HepG2 (cell line): Measurements from ENCODE around the gene SLC26A2. TPM values are rescaled to one million over a fixed set of nuclear protein-coding genes. Genes with fewer than 3 reads are reported as not detected.

ENCODE experiments used
- ATAC-seq: fragments of 200-7000 bp; cut with Tn5 transposase; 3 replicates; pipeline ENCODE4 v1.9.1; 2020; ENCODE audit warnings: mild to moderate bottlenecking, moderate library complexity
- BruUV-seq: library from RNA; stranded (reverse); fragments of 400-500 nt; replicated peaks from 2 replicates; lab custom pipeline; 2021; lab: Mats Ljungman, UMichigan
- CTCF ChIA-PET: fragments of 300-600 bp; formaldehyde crosslinking; extraction: SDS; loops from one replicate; lab custom pipeline; 2021; ENCODE audit warnings: low total read pairs, inconsistent platforms, low intra/inter-chr PET ratio; lab: Yijun Ruan, JAX
- POLR2A ChIA-PET: fragments of 350-600 bp; sonication (Branson Sonifier 250); formaldehyde crosslinking; loops from one replicate; lab custom pipeline; 2020; ENCODE audit warnings: antibody characterized with exemption, inconsistent platforms; lab: Yijun Ruan, JAX
- DNase-seq: peaks from one replicate; pipeline ENCODE4 v3.0.0-alpha.2; 2015; ENCODE audit warnings: low spot score
- FAIRE-seq: peaks from 3 replicates; lab custom pipeline; 2011; peaks lifted over from hg19 to GRCh38; lab: Jason Lieb, UNC
- H2AFZ ChIP-seq: one replicate; pipeline ENCODE4 v1.6.1; 2011; ENCODE audit warnings: low read length, inconsistent platforms
- H3K27ac ChIP-seq: fragments of 300-600 bp; 3 replicates; pipeline ENCODE4 v1.8.0; 2011; ENCODE audit warnings: mixed run types, mild to moderate bottlenecking, mixed read lengths, low read length, inconsistent platforms; ENCODE audit not compliant: insufficient read depth; ENCODE audit errors: extremely low read length
- H3K27me3 ChIP-seq, 2 experiments: fragments of 200-600 bp in 1 of 2; 2 replicates in 1 of 2; 3 replicates in 1 of 2; pipeline versions ENCODE4 v1.6.0 to v1.8.0; 2011; ENCODE audit warnings: low read length in 2 of 2, mild to moderate bottlenecking in 2 of 2, moderate library complexity in 2 of 2, inconsistent platforms in 1 of 2; ENCODE audit not compliant: insufficient read depth in 2 of 2, control insufficient read depth in 1 of 2
- H3K36me3 ChIP-seq, 2 experiments: fragments of 200-600 bp in 1 of 2; replicated peaks in 1 of 2; 2 replicates in 1 of 2; 3 replicates in 1 of 2; pipeline versions ENCODE4 v1.5.1 to v1.8.0; 2011; ENCODE audit warnings: low read length in 2 of 2, inconsistent platforms in 1 of 2; ENCODE audit not compliant: insufficient read depth in 2 of 2, control insufficient read depth in 1 of 2
- H3K4me1 ChIP-seq: 2 replicates; pipeline ENCODE4 v1.5.1; 2012; ENCODE audit warnings: low read length, inconsistent platforms; ENCODE audit not compliant: insufficient read depth
- H3K4me2 ChIP-seq: 2 replicates; pipeline ENCODE4 v1.6.0; 2011; ENCODE audit warnings: low read depth, low read length, inconsistent platforms
- H3K4me3 ChIP-seq, 3 experiments: fragments of 200-600 bp in 1 of 3; sonication (generic), shearing (Covaris generic) in 1 of 3; replicated peaks in 1 of 3; 2 replicates each; pipeline ENCODE4 v1.5.1; 2011 to 2016; ENCODE audit warnings: low read length in 3 of 3, inconsistent platforms in 2 of 3, low read depth in 2 of 3, mild to moderate bottlenecking in 2 of 3, control low read depth in 1 of 3, mixed read lengths in 1 of 3; ENCODE audit not compliant: insufficient read depth in 1 of 3
- H3K79me2 ChIP-seq: one replicate; pipeline ENCODE4 v1.6.1; 2011; ENCODE audit warnings: low read length, inconsistent platforms; ENCODE audit not compliant: insufficient read depth
- H3K9ac ChIP-seq: 2 replicates; pipeline ENCODE4 v1.6.0; 2011; ENCODE audit warnings: mild to moderate bottlenecking, low read depth, low read length, inconsistent platforms; ENCODE audit not compliant: insufficient read depth
- H3K9me3 ChIP-seq: 2 replicates; pipeline ENCODE4 v1.5.1; 2012; ENCODE audit warnings: mild to moderate bottlenecking, low read length
- H4K20me1 ChIP-seq: 2 replicates; pipeline ENCODE4 v1.6.0; 2011; ENCODE audit warnings: inconsistent platforms, mild to moderate bottlenecking, low read length, moderate library complexity; ENCODE audit not compliant: insufficient read depth
- AHDC1 ChIP-seq: sonication (generic); formaldehyde crosslinking; IDR thresholded peaks from 2 replicates; pipeline ENCODE4 v1.5.1; 2020; ENCODE audit warnings: mild to moderate bottlenecking, missing genetic modification reagents, borderline replicate concordance
- ELF1 ChIP-seq: sonication (generic); formaldehyde crosslinking; IDR thresholded peaks from 2 replicates; pipeline ENCODE4 v1.4.0; 2020; ENCODE audit warnings: missing genetic modification reagents
- FOSL1 ChIP-seq: sonication (generic); formaldehyde crosslinking; IDR thresholded peaks from 2 replicates; pipeline ENCODE4 v1.9.0; 2021; ENCODE audit warnings: missing genetic modification reagents, borderline replicate concordance
- MNT ChIP-seq: fragments of 450-650 bp; IDR thresholded peaks from 2 replicates; pipeline ENCODE4 v1.6.1; 2016
- NONO ChIP-seq, 2 experiments: fragments of 450-650 bp in 1 of 2; sonication (generic) in 1 of 2; formaldehyde crosslinking in 1 of 2; IDR thresholded peaks in 1 of 2; conservative IDR thresholded peaks in 1 of 2; 2 replicates each; pipeline versions ENCODE4 v1.6.1 to v1.8.0; 2017 to 2022; ENCODE audit warnings: mild to moderate bottlenecking in 1 of 2, missing genetic modification reagents in 1 of 2, moderate library complexity in 1 of 2
- PAF1 ChIP-seq: IDR thresholded peaks from 2 replicates; pipeline ENCODE4 v1.6.1; 2016; ENCODE audit warnings: missing genetic modification reagents, missing compliant biosample characterization
- RBAK ChIP-seq: sonication (generic); formaldehyde crosslinking; IDR thresholded peaks from 2 replicates; pipeline ENCODE4 v1.5.1; 2020; ENCODE audit warnings: mild to moderate bottlenecking, missing genetic modification reagents
- TAF1 ChIP-seq: sonication (generic); formaldehyde crosslinking; IDR thresholded peaks from 2 replicates; pipeline ENCODE4 v1.4.0; 2020; ENCODE audit warnings: missing genetic modification reagents
- ZFP41 ChIP-seq: sonication (generic); formaldehyde crosslinking; IDR thresholded peaks from 2 replicates; pipeline ENCODE4 v1.4.0; 2020; ENCODE audit warnings: mild to moderate bottlenecking, missing genetic modification reagents, borderline replicate concordance
- ZNF331 ChIP-seq: sonication (generic); formaldehyde crosslinking; IDR thresholded peaks from 2 replicates; pipeline ENCODE4 v1.4.0; 2020; ENCODE audit warnings: missing genetic modification reagents
- ZNF367 ChIP-seq: sonication (generic); formaldehyde crosslinking; IDR thresholded peaks from 2 replicates; pipeline ENCODE4 v1.4.0; 2020; ENCODE audit warnings: missing genetic modification reagents, borderline replicate concordance
- ZNF496 ChIP-seq: sonication (generic); formaldehyde crosslinking; IDR thresholded peaks from 2 replicates; pipeline ENCODE4 v1.8.1; 2023; ENCODE audit warnings: mild to moderate bottlenecking, moderate library complexity, missing genetic modification reagents; ENCODE audit not compliant: insufficient replicate concordance
- ZSCAN22 ChIP-seq: sonication (generic); formaldehyde crosslinking; IDR thresholded peaks from 2 replicates; pipeline ENCODE4 v1.4.0; 2020; ENCODE audit warnings: mild to moderate bottlenecking, missing genetic modification reagents
- ZSCAN29 ChIP-seq: sonication (generic); formaldehyde crosslinking; conservative IDR thresholded peaks from 2 replicates; pipeline ENCODE4 v1.4.0; 2020; ENCODE audit warnings: mild to moderate bottlenecking, missing genetic modification reagents
- WGBS: methylation state at CpG from one replicate; pipeline ENCODE4 v1.1.6; 2017; ENCODE audit warnings: low lambda C conversion rate; 5-methylcytosine and 5-hydroxymethylcytosine counted together
- in situ Hi-C: cut with HindIII; loops from 2 replicates; pipeline ENCODE4 v1.10.0; 2017; ENCODE audit warnings: low pct_unique_long_range_greater_than_20kb; ENCODE audit not compliant: extremely low pct_ligation_motif_present
- intact Hi-C: fragments of 100-400 bp; cut with micrococcal nuclease; formaldehyde crosslinking; loops from one replicate; pipeline ENCODE4 v1.10.0; 2022; ENCODE audit not compliant: unreplicated experiment
- polyA plus RNA-seq, 8 experiments: library from polyadenylated mRNA; depleted of rRNA in 3 of 8; stranded (reverse) in 7 of 8; unstranded in 1 of 8; fragments of >200 nt; fragmentation: Illumina TruSeq in 4 of 8; extraction: Trizol in 4 of 8; gene quantifications; 2 replicates each; pipeline versions ENCODE4 v1.2.1 to v1.2.3, GENCODE V29; 2011 to 2016; ENCODE audit warnings: low read depth in 4 of 8, missing spikeins in 1 of 8, mixed read lengths in 1 of 8; ENCODE audit not compliant: insufficient read depth in 1 of 8
- total RNA-seq, 5 experiments: library from RNA; depleted of rRNA; stranded (reverse); fragments of >200 nt; fragmentation: Illumina TruSeq; extraction: Trizol; gene quantifications; 2 replicates each; pipeline ENCODE4 v1.2.3, GENCODE V29; 2016; ENCODE audit warnings: low read depth in 1 of 5

The SLC26A2 gene
- total and polyA plus RNA-seq, 2 of the 13 experiments (the other 11 are each of a cell fraction or from before 2014, with no cell fraction given): 2.2 to 7.9 TPM

- TF ChIP-seq ELF1: peak; percentile 91
- TF ChIP-seq, all 625 proteins: peak for 305
Measured at GRCh38 chr5:150000256-150000989, 39.9 kb downstream of the SLC26A2 start, which contains the start of the genes HMGXB3 and TIGD6 (continued).

GRCh38 chr5:150000990-150001659, 40.6 kb downstream of the SLC26A2 start:
- peak overlapping the region; percentile 87 for H3K27ac ChIP-seq
- DNase-seq (no peak), ATAC-seq (peak; percentile 36), FAIRE-seq (no peak)
- peak overlapping the region; percentile 98 for H3K9ac ChIP-seq
- ChIA-PET CTCF (no interaction called here), POLR2A (interaction anchor here (0.7 to 2.5 kb wide), 7 partner anchors 8 to 451 kb away, joined by 3 to 35 read pairs (median 4); partner anchors contain the start of gene SLC26A2)
- H3K9me3 ChIP-seq: no peaks in the 10 kb centered on the region
- intact Hi-C loops (loop anchor here (1.0 to 2.0 kb wide), 2 partner anchors 25 to 44 kb away; no protein-coding TSS in a partner anchor), in situ Hi-C loops (no loop called here)
- H3K27me3 ChIP-seq: no peaks in the 10 kb centered on the region; a peak in 1 of 5 replicates
- no peak overlapping the region for H2AFZ ChIP-seq
- no TSS peak for BruUV-seq
- peaks cover 53% of the 10 kb centered on the region for H3K79me2 ChIP-seq
- 0% methylated on average over 9 of the region's 44 CpGs for WGBS
- peaks cover 2 to 9% of the 10 kb centered on the region in 2 experiments; a peak in 3 of 5 replicates for H3K36me3 ChIP-seq
- peaks cover 5% of the 10 kb centered on the region; the same call in 1 of the 2 replicates for H4K20me1 ChIP-seq
- H3K4me2 ChIP-seq: peak overlapping the region; percentile 97
- H3K4me3 ChIP-seq: peak overlapping the region; percentile 86 to 91 (median 89)
- peaks cover 32% of the 10 kb centered on the region for H3K4me1 ChIP-seq
- TF ChIP-seq PAF1 (CRISPR knock-in tag): no peak
- TF ChIP-seq ZSCAN22 (CRISPR knock-in tag): no peak
- TF ChIP-seq ZFP41 (CRISPR knock-in tag): no peak
- TF ChIP-seq TAF1: no peak
- TF ChIP-seq RBAK (CRISPR knock-in tag): no peak
- no peak for TF ChIP-seq NONO (IDR thresholded peaks at IDR 0.05)
- no peak for TF ChIP-seq NONO (CRISPR knock-in tag; conservative IDR thresholded peaks at IDR 0.05)
- TF ChIP-seq ZSCAN29 (CRISPR knock-in tag): no peak
- no peak for TF ChIP-seq AHDC1 (CRISPR knock-in tag)
- TF ChIP-seq ZNF367 (CRISPR knock-in tag): no peak
- no peak for TF ChIP-seq FOSL1 (CRISPR knock-in tag)
- no peak for TF ChIP-seq ZNF331
- TF ChIP-seq ZNF496 (CRISPR knock-in tag): no peak
- TF ChIP-seq MNT: no peak
